HEK293 (cell line): Measurements from ENCODE around the gene ARTN.

Experiments used
- ATF2 ChIP-seq: fragments of 450-650 bp; formaldehyde crosslinking; IDR thresholded peaks from 2 replicates; pipeline ENCODE4 v1.5.1; 2016; ENCODE audit warnings: missing biosample characterization, missing genetic modification characterization, low read depth
- EGR2 ChIP-seq: fragments of 450-650 bp; formaldehyde crosslinking; IDR thresholded peaks from 2 replicates; pipeline ENCODE4 v1.5.1; 2016; ENCODE audit warnings: low read depth, missing biosample characterization, missing genetic modification characterization
- ELK4 ChIP-seq: IDR thresholded peaks from 2 replicates; pipeline ENCODE4 v1.6.1; 2011; ENCODE audit warnings: mild to moderate bottlenecking, low read depth, low read length, borderline replicate concordance
- GFI1B ChIP-seq: fragments of 450-650 bp; formaldehyde crosslinking; IDR thresholded peaks from 2 replicates; pipeline ENCODE4 v1.5.1; 2016; ENCODE audit warnings: missing biosample characterization, missing genetic modification characterization
- OSR2 ChIP-seq: fragments of 450-650 bp; formaldehyde crosslinking; IDR thresholded peaks from 2 replicates; pipeline ENCODE4 v1.5.1; 2016; ENCODE audit warnings: missing biosample characterization, missing genetic modification characterization
- PBX3 ChIP-seq: sonication (generic); formaldehyde crosslinking; IDR thresholded peaks from 2 replicates; pipeline ENCODE4 v1.8.1; 2022; ENCODE audit warnings: mild to moderate bottlenecking, moderate library complexity, missing genetic modification reagents
- REST ChIP-seq: fragments of 450-650 bp; formaldehyde crosslinking; IDR thresholded peaks from 2 replicates; pipeline ENCODE4 v1.5.1; 2016; ENCODE audit warnings: missing biosample characterization, missing genetic modification characterization
- YY1 ChIP-seq: fragments of 450-650 bp; formaldehyde crosslinking; IDR thresholded peaks from 2 replicates; pipeline ENCODE4 v1.5.1; 2018; ENCODE audit warnings: missing biosample characterization, missing genetic modification characterization
- ZBTB48 ChIP-seq: fragments of 450-650 bp; formaldehyde crosslinking; IDR thresholded peaks from 2 replicates; pipeline ENCODE4 v1.5.1; 2016; ENCODE audit warnings: missing biosample characterization, missing genetic modification characterization
- ZFP69B ChIP-seq: fragments of 450-650 bp; formaldehyde crosslinking; IDR thresholded peaks from 2 replicates; pipeline ENCODE4 v1.5.1; 2016; ENCODE audit warnings: missing biosample characterization, missing genetic modification characterization
- ZNF148 ChIP-seq: fragments of 450-650 bp; formaldehyde crosslinking; IDR thresholded peaks from 2 replicates; pipeline ENCODE4 v1.5.0; 2017; ENCODE audit warnings: missing biosample characterization, missing genetic modification characterization, borderline replicate concordance
- ZNF157 ChIP-seq: fragments of 450-650 bp; formaldehyde crosslinking; IDR thresholded peaks from 2 replicates; pipeline ENCODE4 v1.5.1; 2016; ENCODE audit warnings: missing biosample characterization, missing genetic modification characterization
- ZNF16 ChIP-seq: fragments of 450-650 bp; formaldehyde crosslinking; IDR thresholded peaks from 2 replicates; pipeline ENCODE4 v1.5.1; 2016; ENCODE audit warnings: low read depth, missing biosample characterization, missing genetic modification characterization
- ZNF174 ChIP-seq: fragments of 450-650 bp; formaldehyde crosslinking; IDR thresholded peaks from 2 replicates; pipeline ENCODE4 v1.5.0; 2017; ENCODE audit warnings: missing biosample characterization, mild to moderate bottlenecking, missing genetic modification characterization
- ZNF202 ChIP-seq: fragments of 450-650 bp; formaldehyde crosslinking; IDR thresholded peaks from 2 replicates; pipeline ENCODE4 v1.5.1; 2016; ENCODE audit warnings: missing biosample characterization, missing genetic modification characterization, borderline replicate concordance
- ZNF311 ChIP-seq: fragments of 450-650 bp; formaldehyde crosslinking; IDR thresholded peaks from 2 replicates; pipeline ENCODE4 v1.5.1; 2017; ENCODE audit warnings: missing biosample characterization, missing genetic modification characterization, borderline replicate concordance
- ZNF449 ChIP-seq: fragments of 450-650 bp; formaldehyde crosslinking; IDR thresholded peaks from 2 replicates; pipeline ENCODE4 v1.5.1; 2017; ENCODE audit warnings: missing biosample characterization, mild to moderate bottlenecking, missing genetic modification characterization, moderate library complexity
- ZNF48 ChIP-seq: fragments of 450-650 bp; formaldehyde crosslinking; IDR thresholded peaks from 2 replicates; pipeline ENCODE4 v1.5.1; 2016; ENCODE audit warnings: missing biosample characterization, missing genetic modification characterization
- ZNF529 ChIP-seq: fragments of 450-650 bp; formaldehyde crosslinking; IDR thresholded peaks from 2 replicates; pipeline ENCODE4 v1.5.1; 2017; ENCODE audit warnings: missing genetic modification characterization, missing biosample characterization; ENCODE audit not compliant: insufficient replicate concordance
- ZNF548 ChIP-seq: fragments of 450-650 bp; formaldehyde crosslinking; IDR thresholded peaks from 2 replicates; pipeline ENCODE4 v1.5.1; 2016; ENCODE audit warnings: missing biosample characterization, missing genetic modification characterization
- ZNF561 ChIP-seq: fragments of 450-650 bp; IDR thresholded peaks from 2 replicates; pipeline ENCODE4 v1.5.1; 2018; ENCODE audit warnings: missing biosample characterization, missing genetic modification characterization, borderline replicate concordance
- ZNF600 ChIP-seq: fragments of 450-650 bp; formaldehyde crosslinking; IDR thresholded peaks from 2 replicates; pipeline ENCODE4 v1.5.1; 2016; ENCODE audit warnings: missing biosample characterization, missing genetic modification characterization
- ZNF658 ChIP-seq: fragments of 450-650 bp; formaldehyde crosslinking; IDR thresholded peaks from 2 replicates; pipeline ENCODE4; 2016; ENCODE audit warnings: missing biosample characterization, missing genetic modification characterization
- ZNF792 ChIP-seq: fragments of 450-650 bp; formaldehyde crosslinking; IDR thresholded peaks from 2 replicates; pipeline ENCODE4 v1.5.1; 2016; ENCODE audit warnings: missing biosample characterization, missing genetic modification characterization
- ZNF837 ChIP-seq: fragments of 450-650 bp; formaldehyde crosslinking; IDR thresholded peaks from 2 replicates; pipeline ENCODE4 v1.5.1; 2016; ENCODE audit warnings: missing biosample characterization, missing genetic modification characterization
- ZSCAN16 ChIP-seq: fragments of 450-650 bp; formaldehyde crosslinking; IDR thresholded peaks from 2 replicates; pipeline ENCODE4 v1.5.1; 2016; ENCODE audit warnings: missing biosample characterization, missing genetic modification characterization
- ZSCAN4 ChIP-seq: fragments of 450-650 bp; formaldehyde crosslinking; IDR thresholded peaks from 2 replicates; pipeline ENCODE4 v1.5.1; 2017; ENCODE audit warnings: missing biosample characterization, missing genetic modification characterization
- ZXDB ChIP-seq: fragments of 450-650 bp; formaldehyde crosslinking; IDR thresholded peaks from 2 replicates; pipeline ENCODE4 v1.5.1; 2016; ENCODE audit warnings: missing biosample characterization, missing genetic modification characterization

The ARTN gene

GRCh38 chr1:43979528-43980254, 46.1 kb downstream of the ARTN start (continued):
- no peak for TF ChIP-seq ZNF548
- TF ChIP-seq YY1 (tag by site-specific recombination): no peak
- peak; percentile 49; the same call in 1 of the 2 replicates for TF ChIP-seq ZNF600
- TF ChIP-seq ZSCAN4: no peak
- TF ChIP-seq ZNF157: no peak
- TF ChIP-seq ZNF311 (tag by site-specific recombination): no peak
- TF ChIP-seq ZNF529 (tag by site-specific recombination): no peak
- TF ChIP-seq OSR2 (tag by site-specific recombination): no peak
- TF ChIP-seq ZNF561 (tag by site-specific recombination): no peak
- no peak for TF ChIP-seq ZSCAN16 (tag by site-specific recombination)
- no peak for TF ChIP-seq ZNF658 (tag by site-specific recombination)
- TF ChIP-seq ZFP69B: no peak
- TF ChIP-seq ZNF16: no peak
- no peak for TF ChIP-seq ATF2 (tag by site-specific recombination)
- TF ChIP-seq ZXDB (tag by site-specific recombination): peak; percentile 79
- TF ChIP-seq ZNF174: no peak
- peak; percentile 40; the same call in 1 of the 2 replicates for TF ChIP-seq ZBTB48 (tag by site-specific recombination)
- TF ChIP-seq PBX3: no peak
- no peak for TF ChIP-seq ZNF837 (tag by site-specific recombination)
- TF ChIP-seq GFI1B (tag by site-specific recombination): no peak
- TF ChIP-seq REST (tag by site-specific recombination): no peak
- no peak for TF ChIP-seq ZNF449 (tag by site-specific recombination)
- no peak for TF ChIP-seq ZNF202 (tag by site-specific recombination)
- TF ChIP-seq ZNF48 (tag by site-specific recombination): no peak
- no peak for TF ChIP-seq ZNF148 (tag by site-specific recombination)
- TF ChIP-seq EGR2: peak; percentile 93
- TF ChIP-seq ZNF792 (tag by site-specific recombination): no peak
- no peak for TF ChIP-seq ELK4
